ENCODE data around the gene CLINT1. TPM values are rescaled to one million over a fixed set of nuclear protein-coding genes. Genes with fewer than 3 reads are reported as not detected.

The CLINT1 gene
- polyA plus RNA-seq, 3 donors = 67.4 to 100 (median 71.9) TPM

GRCh38 chr5:157748760-157749461 lies 110.0 kb downstream of the CLINT1 start:
- no peak overlapping the region for H3K27ac ChIP-seq (ENCODE audit: low read depth in 1 of 2, low read length in 2 of 2)
- peaks cover 8 to 10% of the 10 kb centered on the region in 2 donors for H3K4me1 ChIP-seq (ENCODE audit: control insufficient read depth in 1 of 2, insufficient read depth in 2 of 2, low read length in 2 of 2)
- no peak overlapping the region for H3K27ac Mint-ChIP-seq
- no peak overlapping the region for H3K4me3 Mint-ChIP-seq
- no peak overlapping the region for H3K9ac ChIP-seq (ENCODE audit: insufficient read depth, low read length, poor library complexity, severe bottlenecking)
- H3K36me3 ChIP-seq (replicated peaks in 1 of 2; ENCODE audit: control insufficient read depth in 1 of 2, insufficient read depth in 2 of 2, low read length in 2 of 2) = peaks cover 4 to 28% of the 10 kb centered on the region in 2 donors
- H3K4me1 Mint-ChIP-seq = peaks cover 11% of the 10 kb centered on the region
- H3K4me2 ChIP-seq (replicated peaks; ENCODE audit: extremely low read depth, low read length, poor library complexity, severe bottlenecking) = no peak overlapping the region
- peaks cover 5% of the 10 kb centered on the region in 3 donors for H3K27me3 Mint-ChIP-seq (ENCODE audit: low read depth in 3 of 3)
- H3K36me3 Mint-ChIP-seq = peaks cover 18 to 22% of the 10 kb centered on the region in 2 donors
- intact Hi-C loops (cut with micrococcal nuclease) = loop anchor here in 1 of 2 donors (10.0 kb wide), 2 partner anchors 106 to 424 kb away; partner anchors contain the start of gene CLINT1
- H3K27me3 ChIP-seq (ENCODE audit: control insufficient read depth in 2 of 2, insufficient read depth in 2 of 2, low read length in 2 of 2) = no peaks in the 10 kb centered on the region
- no peak for DNase-seq
- H2AFZ ChIP-seq (ENCODE audit: insufficient read depth, low read depth, low read length, poor library complexity, severe bottlenecking) = no peak overlapping the region
- no peak overlapping the region for H3K4me3 ChIP-seq (replicated peaks in 1 of 3; ENCODE audit: low read depth in 2 of 3, low read length in 3 of 3)
- 90% methylated on average over 2 of the region's 4 CpGs for WGBS (ENCODE audit: insufficient coverage)
- no peaks in the 10 kb centered on the region for H4K20me1 ChIP-seq (ENCODE audit: insufficient read depth, low read length)
- no peaks in the 10 kb centered on the region for H3K9me3 ChIP-seq (replicated peaks in 1 of 2; ENCODE audit: control insufficient read depth in 1 of 2, insufficient read depth in 1 of 2, low read length in 2 of 2)
- no peak for TF ChIP-seq CTCF (IDR thresholded peaks at IDR 0.05)
- peaks cover 3% of the 10 kb centered on the region for H3K79me2 ChIP-seq (ENCODE audit: insufficient read depth, low read length)
- H3K9me3 Mint-ChIP-seq = peaks cover 0 to 1% (median 0%) of the 10 kb centered on the region in 7 donors

DNA sequence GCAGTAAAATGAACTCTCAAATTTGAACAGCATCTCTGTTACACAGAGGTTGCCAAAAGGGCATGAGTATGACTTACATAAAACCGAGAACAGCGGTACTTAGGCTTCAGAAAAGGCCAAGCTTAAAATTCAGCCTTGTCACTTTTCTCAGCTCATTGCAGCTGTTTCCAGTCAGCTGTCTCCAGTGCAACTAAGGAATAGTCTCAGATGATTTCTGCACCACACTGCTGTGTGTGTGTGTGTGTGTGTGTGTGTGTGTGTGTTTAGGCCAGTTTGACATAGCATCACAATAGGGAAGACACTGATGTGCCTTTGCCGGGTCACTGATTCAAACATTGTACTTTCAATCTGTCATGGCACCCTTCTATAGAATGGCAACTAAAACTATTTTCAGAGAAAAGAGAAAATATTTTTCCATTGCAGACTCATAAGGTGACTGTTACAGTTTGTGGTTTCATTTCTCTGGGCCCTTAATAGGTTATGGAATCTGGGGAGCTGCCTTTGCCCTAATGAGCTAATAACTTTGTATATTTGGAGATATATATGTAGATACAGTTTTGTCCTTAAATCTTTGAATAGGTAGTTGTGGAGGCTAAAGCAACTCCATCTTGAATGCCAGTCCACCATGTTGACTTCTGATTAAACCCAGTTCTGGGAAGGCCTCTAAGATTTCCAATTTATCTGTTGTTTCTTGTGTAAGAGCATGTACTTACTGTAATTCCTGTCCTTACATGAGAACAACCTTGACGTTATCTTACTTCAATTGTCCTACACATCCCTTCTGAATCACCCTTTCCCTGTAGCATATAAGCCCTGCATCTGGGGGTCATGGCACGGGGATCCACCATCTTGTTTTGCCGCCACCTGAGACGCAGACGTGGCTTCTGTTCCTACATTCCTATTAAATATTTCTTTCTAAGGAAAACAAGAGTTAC lies 110.9 kb downstream of the CLINT1 start:
- peaks cover 0 to 1% (median 0%) of the 10 kb centered on the region in 7 donors for H3K9me3 Mint-ChIP-seq
- Histone ChIP-seq H3K27ac (ENCODE audit: low read depth in 1 of 2, low read length in 2 of 2) (no peak overlapping the region), H3K27me3 (ENCODE audit: control insufficient read depth in 2 of 2, insufficient read depth in 2 of 2, low read length in 2 of 2) (no peaks in the 10 kb centered on the region), H3K36me3 (replicated peaks in 1 of 2; ENCODE audit: control insufficient read depth in 1 of 2, insufficient read depth in 2 of 2, low read length in 2 of 2) (peaks cover 4 to 19% of the 10 kb centered on the region in 2 donors), H3K4me2 (replicated peaks; ENCODE audit: extremely low read depth, low read length, poor library complexity, severe bottlenecking) (no peak overlapping the region), H3K79me2 (ENCODE audit: insufficient read depth, low read length) (peaks cover 3% of the 10 kb centered on the region), H2AFZ (ENCODE audit: insufficient read depth, low read depth, low read length, poor library complexity, severe bottlenecking) (no peak overlapping the region), H3K9me3 (replicated peaks in 1 of 2; ENCODE audit: control insufficient read depth in 1 of 2, insufficient read depth in 1 of 2, low read length in 2 of 2) (no peaks in the 10 kb centered on the region), H3K4me1 (ENCODE audit: control insufficient read depth in 1 of 2, insufficient read depth in 2 of 2, low read length in 2 of 2) (peaks cover 11 to 14% of the 10 kb centered on the region in 2 donors), H3K9ac (ENCODE audit: insufficient read depth, low read length, poor library complexity, severe bottlenecking) (no peak overlapping the region), H3K4me3 (replicated peaks in 1 of 3; ENCODE audit: low read depth in 2 of 3, low read length in 3 of 3) (no peak overlapping the region), H4K20me1 (ENCODE audit: insufficient read depth, low read length) (no peaks in the 10 kb centered on the region)
- no peak overlapping the region for H3K27ac Mint-ChIP-seq
- no peak for DNase-seq
- H3K4me3 Mint-ChIP-seq = no peak overlapping the region
- WGBS (ENCODE audit: insufficient coverage) = 86% methylated on average over 3 of the region's 8 CpGs
- no peak for TF ChIP-seq CTCF (IDR thresholded peaks at IDR 0.05)
- H3K27me3 Mint-ChIP-seq (ENCODE audit: low read depth in 3 of 3) = peaks cover 5% of the 10 kb centered on the region in 3 donors
- H3K4me1 Mint-ChIP-seq = peaks cover 14% of the 10 kb centered on the region
- H3K36me3 Mint-ChIP-seq = peaks cover 9 to 14% of the 10 kb centered on the region in 2 donors
- intact Hi-C loops (cut with micrococcal nuclease) = loop anchor here in 1 of 2 donors (10.0 kb wide), 2 partner anchors 107 to 423 kb away; partner anchors contain the start of gene CLINT1

All from CD14-positive monocyte (primary cell).